ENCODE measurements around the gene PROX1. TPM values are rescaled to one million over a fixed set of nuclear protein-coding genes. Genes with fewer than 3 reads are reported as not detected.

PROX1 gene
- polyA plus RNA-seq, 1 experiment = 0.07 TPM

- Histone ChIP-seq H3K9me3 (ENCODE audit: control insufficient read depth, insufficient read depth, low read length) (no peaks in the 10 kb centered on the region), H3K27me3 (ENCODE audit: control insufficient read depth, insufficient read depth, low read length) (no peaks in the 10 kb centered on the region), H3K27ac (ENCODE audit: low read depth, low read length) (no peak overlapping the region), H3K4me3 (ENCODE audit: low read depth, low read length) (no peak overlapping the region)
- ChIA-PET CTCF (no interaction called here), POLR2A (no interaction called here)
- DNase-seq (ENCODE audit: low read depth, low spot score) = no peak
- no peak for TF ChIP-seq CTCF (IDR thresholded peaks at IDR 0.05; ENCODE audit: low read depth, low read length)
Observed at GRCh38 chr1:214028649-214029406, 41.1 kb downstream of the PROX1 start.

- H3K27me3 ChIP-seq (ENCODE audit: control insufficient read depth, insufficient read depth, low read length) = no peaks in the 10 kb centered on the region
- no peak overlapping the region for H3K27ac ChIP-seq (ENCODE audit: low read depth, low read length)
- ChIA-PET CTCF (no interaction called here), POLR2A (no interaction called here)
- H3K9me3 ChIP-seq (ENCODE audit: control insufficient read depth, insufficient read depth, low read length) = no peaks in the 10 kb centered on the region
- TF ChIP-seq CTCF (IDR thresholded peaks at IDR 0.05; ENCODE audit: low read depth, low read length) = no peak
- DNase-seq (ENCODE audit: low read depth, low spot score) = no peak
- no peak overlapping the region for H3K4me3 ChIP-seq (ENCODE audit: low read depth, low read length)
Observed at GRCh38 chr1:214029796-214030195, 42.0 kb downstream of the PROX1 start.

DNA sequence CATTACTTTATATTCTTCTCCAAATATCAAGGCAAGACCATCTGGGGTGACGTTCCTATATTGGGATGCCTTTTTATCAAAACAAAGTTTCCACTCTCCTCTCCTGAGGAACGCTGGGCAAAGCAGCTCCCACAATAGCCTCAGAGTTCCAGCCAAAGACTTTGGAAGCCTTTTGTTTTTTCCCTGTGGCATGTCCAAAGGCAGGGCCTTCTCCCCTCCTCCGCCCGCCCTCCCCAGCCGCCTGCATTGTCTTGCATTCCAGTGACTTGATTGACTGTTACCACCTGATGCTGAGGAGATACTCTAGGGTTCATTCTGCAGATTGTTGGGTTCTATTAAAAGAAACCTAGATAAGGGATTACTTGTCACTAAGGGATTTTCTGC, 43.5 kb downstream of the PROX1 start:
- Histone ChIP-seq H3K27me3 (ENCODE audit: control insufficient read depth, insufficient read depth, low read length) (no peaks in the 10 kb centered on the region), H3K9me3 (ENCODE audit: control insufficient read depth, insufficient read depth, low read length) (no peaks in the 10 kb centered on the region), H3K4me3 (ENCODE audit: low read depth, low read length) (no peak overlapping the region), H3K27ac (ENCODE audit: low read depth, low read length) (no peak overlapping the region)
- ChIA-PET CTCF (no interaction called here), POLR2A (no interaction called here)
- no peak for DNase-seq (ENCODE audit: low read depth, low spot score)
- no peak for TF ChIP-seq CTCF (IDR thresholded peaks at IDR 0.05; ENCODE audit: low read depth, low read length)

- Histone ChIP-seq H3K27ac (ENCODE audit: low read depth, low read length) (no peak overlapping the region), H3K9me3 (ENCODE audit: control insufficient read depth, insufficient read depth, low read length) (no peaks in the 10 kb centered on the region), H3K27me3 (ENCODE audit: control insufficient read depth, insufficient read depth, low read length) (no peaks in the 10 kb centered on the region), H3K4me3 (ENCODE audit: low read depth, low read length) (no peak overlapping the region)
- POLR2A ChIA-PET = no interaction called here
- no peak for DNase-seq (ENCODE audit: low read depth, low spot score)
- TF ChIP-seq CTCF (IDR thresholded peaks at IDR 0.05; ENCODE audit: low read depth, low read length) = no peak
- CTCF ChIA-PET = no interaction called here
Observed at GRCh38 chr1:214037468-214037867, 49.7 kb downstream of the PROX1 start.

GRCh38 chr1:214039394-214040018, 51.7 kb downstream of the PROX1 start:
- ChIA-PET CTCF (no interaction called here), POLR2A (no interaction called here)
- Histone ChIP-seq H3K27ac (ENCODE audit: low read depth, low read length) (no peak overlapping the region), H3K9me3 (ENCODE audit: control insufficient read depth, insufficient read depth, low read length) (no peaks in the 10 kb centered on the region), H3K27me3 (ENCODE audit: control insufficient read depth, insufficient read depth, low read length) (no peaks in the 10 kb centered on the region), H3K4me3 (ENCODE audit: low read depth, low read length) (no peak overlapping the region)
- no peak for TF ChIP-seq CTCF (IDR thresholded peaks at IDR 0.05; ENCODE audit: low read depth, low read length)
- DNase-seq (ENCODE audit: low read depth, low spot score) = no peak

All from AG04450 (cell line).